GM12873 (cell line): ENCODE data around the gene PCDHGA1.

ENCODE experiments used
- TF ChIP-seq, protein P1 (sequence below): IDR thresholded peaks from 2 replicates; pipeline ENCODE4 v1.5.1; 2012; ENCODE audit warnings: low read depth, mild to moderate bottlenecking, moderate library complexity, low read length, control low read depth; ENCODE audit not compliant: insufficient read depth; ENCODE audit errors: missing control alignments

PCDHGA1 gene

DNA sequence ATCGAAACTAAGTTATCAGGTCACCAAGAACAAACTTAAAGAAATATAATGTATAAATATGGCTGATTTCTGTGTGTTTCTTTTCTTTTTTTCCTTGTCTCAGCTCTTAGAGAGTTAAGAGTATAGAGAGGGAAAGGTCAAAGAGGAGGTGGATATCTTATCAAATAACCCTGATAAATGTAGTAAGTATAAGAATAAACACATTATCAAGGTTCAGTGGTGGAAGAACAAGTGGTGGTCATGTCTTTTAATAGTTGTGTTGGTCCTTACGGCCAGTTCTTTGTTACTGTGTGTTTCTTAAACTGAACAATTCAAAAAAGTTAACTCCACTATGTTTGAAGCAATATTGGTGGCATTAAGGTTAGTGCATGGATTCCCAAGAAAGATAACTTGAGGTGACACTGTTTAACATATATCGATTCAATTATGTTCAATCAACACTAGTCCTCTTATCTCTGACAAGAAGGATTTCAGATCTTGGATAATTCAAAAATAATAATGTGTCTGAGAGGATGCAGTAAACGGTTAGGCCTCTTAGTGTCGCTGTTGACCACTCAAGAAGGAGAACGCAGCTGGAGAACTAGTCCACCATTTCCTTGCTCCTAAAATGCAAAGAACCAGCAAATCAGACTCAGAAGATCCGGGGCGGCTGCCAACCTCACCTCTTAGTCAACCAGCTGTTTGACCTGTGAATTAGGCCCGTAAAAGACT is 13.1 kb downstream of the PCDHGA1 start, which contains the start of gene PCDHGA3:
Gene PCDHGA3, plus strand, starts transcription at position 588 of the 711 bp plus-strand sequence. CDS start 205 bp downstream, outside the sequence.
- TF ChIP-seq, protein P1, sequence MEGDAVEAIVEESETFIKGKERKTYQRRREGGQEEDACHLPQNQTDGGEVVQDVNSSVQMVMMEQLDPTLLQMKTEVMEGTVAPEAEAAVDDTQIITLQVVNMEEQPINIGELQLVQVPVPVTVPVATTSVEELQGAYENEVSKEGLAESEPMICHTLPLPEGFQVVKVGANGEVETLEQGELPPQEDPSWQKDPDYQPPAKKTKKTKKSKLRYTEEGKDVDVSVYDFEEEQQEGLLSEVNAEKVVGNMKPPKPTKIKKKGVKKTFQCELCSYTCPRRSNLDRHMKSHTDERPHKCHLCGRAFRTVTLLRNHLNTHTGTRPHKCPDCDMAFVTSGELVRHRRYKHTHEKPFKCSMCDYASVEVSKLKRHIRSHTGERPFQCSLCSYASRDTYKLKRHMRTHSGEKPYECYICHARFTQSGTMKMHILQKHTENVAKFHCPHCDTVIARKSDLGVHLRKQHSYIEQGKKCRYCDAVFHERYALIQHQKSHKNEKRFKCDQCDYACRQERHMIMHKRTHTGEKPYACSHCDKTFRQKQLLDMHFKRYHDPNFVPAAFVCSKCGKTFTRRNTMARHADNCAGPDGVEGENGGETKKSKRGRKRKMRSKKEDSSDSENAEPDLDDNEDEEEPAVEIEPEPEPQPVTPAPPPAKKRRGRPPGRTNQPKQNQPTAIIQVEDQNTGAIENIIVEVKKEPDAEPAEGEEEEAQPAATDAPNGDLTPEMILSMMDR, result peak; percentile 57

GRCh38 chr5:141343953-141344463 is 13.7 kb downstream of the PCDHGA1 start:
- TF ChIP-seq, protein P1, result no peak

DNA sequence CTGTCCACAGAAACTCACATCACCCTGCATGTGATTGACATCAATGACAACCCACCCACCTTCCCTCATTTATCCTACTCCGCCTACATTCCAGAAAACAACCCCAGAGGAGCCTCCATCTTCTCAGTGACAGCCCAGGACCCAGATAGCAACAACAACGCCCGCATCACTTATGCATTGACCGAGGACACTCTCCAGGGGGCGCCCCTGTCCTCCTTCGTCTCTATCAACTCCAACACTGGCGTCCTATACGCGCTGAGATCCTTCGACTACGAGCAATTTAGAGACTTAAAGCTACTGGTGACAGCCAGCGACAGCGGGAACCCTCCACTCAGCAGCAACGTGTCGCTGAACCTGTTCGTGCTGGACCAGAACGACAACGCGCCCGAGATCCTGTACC is 15.0 kb downstream of the PCDHGA1 start:
- TF ChIP-seq, protein P1, result no peak

DNA sequence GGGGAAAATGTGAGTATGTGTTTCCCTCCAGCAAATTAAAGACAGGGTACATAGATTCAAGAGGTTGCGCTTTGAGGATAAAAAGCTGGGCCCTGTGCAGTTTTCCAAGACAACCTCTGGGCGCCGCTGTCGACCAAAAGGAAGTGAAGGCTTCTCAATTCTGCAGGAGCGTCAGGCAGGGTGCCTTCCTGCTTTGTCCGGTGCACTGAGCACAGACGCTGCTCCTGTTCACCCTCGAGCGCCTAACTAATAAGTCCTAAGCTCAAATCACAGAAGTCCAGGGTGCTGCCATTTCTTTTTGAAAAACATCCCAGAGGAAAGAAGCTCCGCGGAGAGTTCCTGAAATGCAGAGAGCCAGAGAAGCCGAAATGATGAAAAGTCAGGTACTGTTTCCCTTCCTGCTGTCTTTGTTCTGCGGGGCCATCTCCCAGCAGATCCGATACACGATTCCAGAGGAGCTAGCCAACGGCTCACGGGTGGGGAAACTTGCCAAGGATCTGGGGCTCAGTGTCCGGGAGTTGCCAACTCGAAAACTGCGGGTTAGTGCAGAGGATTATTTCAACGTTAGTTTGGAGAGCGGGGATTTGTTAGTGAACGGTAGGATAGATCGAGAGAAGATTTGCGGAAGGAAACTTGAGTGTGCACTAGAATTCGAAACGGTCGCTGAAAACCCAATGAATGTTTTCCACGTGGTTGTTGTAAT is 19.8 kb downstream of the PCDHGA1 start, which contains the start of gene PCDHGB1:
Gene PCDHGB1, plus strand, starts transcription at position 183 of the 703 bp plus-strand sequence. Its CDS starts 162 bp downstream, at position 345.
- TF ChIP-seq, protein P1, result peak; percentile 70

DNA sequence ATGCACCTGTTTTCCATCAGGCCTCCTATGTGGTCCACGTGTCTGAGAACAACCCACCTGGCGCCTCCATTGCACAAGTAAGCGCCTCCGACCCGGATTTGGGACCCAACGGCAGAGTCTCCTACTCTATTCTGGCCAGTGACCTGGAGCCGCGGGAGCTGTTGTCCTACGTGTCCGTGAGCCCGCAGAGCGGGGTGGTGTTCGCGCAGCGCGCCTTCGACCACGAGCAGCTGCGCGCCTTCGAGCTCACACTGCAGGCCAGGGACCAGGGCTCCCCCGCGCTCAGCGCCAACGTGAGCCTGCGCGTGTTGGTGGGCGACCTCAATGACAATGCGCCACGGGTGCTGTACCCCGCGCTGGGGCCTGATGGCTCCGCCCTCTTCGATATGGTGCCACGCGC is 21.3 kb downstream of the PCDHGA1 start:
- TF ChIP-seq, protein P1, result no peak

- TF ChIP-seq, protein P1, result peak; percentile 49
Observed at GRCh38 chr5:141354900-141355469, 24.7 kb downstream of the PCDHGA1 start, which contains the start of gene PCDHGA4. Gene PCDHGA4 (plus strand): TSS chr5:141355021. CDS start chr5:141355108, 87 bp downstream.

- TF ChIP-seq, protein P1, result no peak
Observed at GRCh38 chr5:141355641-141356040, 25.3 kb downstream of the PCDHGA1 start.
